Left ventricle myocardium superior (tissue), 1 donor: ENCODE data around the gene PHACTR1. TPM values are rescaled to one million over a fixed set of nuclear protein-coding genes. Genes with fewer than 3 reads are reported as not detected.

Source experiments
- ATAC-seq: fragments of 200-7000 bp; cut with Tn5 transposase; one replicate; pipeline ENCODE4 v1.9.1; 2020; ENCODE audit warnings: mild to moderate bottlenecking, moderate library complexity
- DNase-seq: peaks from one replicate; pipeline ENCODE4 v3.0.0-alpha.2; 2020
- intact Hi-C: fragments of 100-400 bp; cut with micrococcal nuclease; formaldehyde crosslinking; loops from one replicate; pipeline ENCODE4 v1.11.0; 2022
- total RNA-seq: library from RNA; stranded (reverse); fragmentation: NEBNext Ultra II Directional; extraction: Animal tissue kit (Norgen Biotek cat#: 25700); gene quantifications from one replicate; pipeline ENCODE4 v1.2.1, GENCODE V29; 2021
- donor health status: DM: no; HTN: yes; CAD: no; lungs with severe emphysema.

PHACTR1 gene
- total RNA-seq, 1 donor from 2014 or later: 124 TPM

DNA sequence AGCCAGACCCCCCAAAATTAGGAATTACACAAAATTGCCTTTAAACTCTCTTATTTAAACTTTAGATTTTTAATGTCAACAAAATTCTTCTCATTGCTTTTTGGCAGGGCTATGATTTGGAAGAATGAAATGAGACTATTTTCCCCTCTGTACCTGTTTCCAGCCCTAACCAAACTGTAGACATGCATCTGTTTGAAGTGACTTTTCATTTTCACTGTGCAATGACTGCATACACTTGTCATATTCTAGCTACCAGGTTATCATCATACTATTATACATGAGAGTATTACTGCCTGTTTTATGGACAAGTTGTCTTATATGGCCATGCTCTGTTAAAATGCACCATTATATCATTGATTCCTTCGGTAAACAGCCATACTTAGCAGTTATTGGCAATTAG is 316.6 kb downstream of the PHACTR1 start:
- no peak for ATAC-seq
- DNase-seq: no peak
- intact Hi-C loops: no loop called here

DNA sequence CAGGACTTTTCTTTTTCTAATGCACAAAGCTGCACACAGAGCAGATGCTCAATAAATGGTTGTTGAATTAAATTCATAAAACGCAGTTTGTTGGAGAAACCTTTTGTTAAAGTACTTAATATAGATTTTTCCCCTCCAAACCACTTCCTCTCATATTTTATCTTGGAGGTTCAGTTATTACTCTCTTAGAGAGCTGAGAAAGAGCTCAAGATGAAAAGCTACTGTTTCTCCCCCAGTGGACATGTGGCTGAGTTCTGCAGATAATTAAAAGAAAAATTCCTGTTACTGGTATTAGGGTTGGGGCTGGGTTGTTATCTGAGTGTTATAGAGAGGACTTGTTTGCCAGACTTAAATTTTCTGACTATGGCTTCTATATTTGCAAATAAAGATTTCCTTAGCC is 317.7 kb downstream of the PHACTR1 start:
- ATAC-seq: no peak
- intact Hi-C loops: no loop called here

DNA sequence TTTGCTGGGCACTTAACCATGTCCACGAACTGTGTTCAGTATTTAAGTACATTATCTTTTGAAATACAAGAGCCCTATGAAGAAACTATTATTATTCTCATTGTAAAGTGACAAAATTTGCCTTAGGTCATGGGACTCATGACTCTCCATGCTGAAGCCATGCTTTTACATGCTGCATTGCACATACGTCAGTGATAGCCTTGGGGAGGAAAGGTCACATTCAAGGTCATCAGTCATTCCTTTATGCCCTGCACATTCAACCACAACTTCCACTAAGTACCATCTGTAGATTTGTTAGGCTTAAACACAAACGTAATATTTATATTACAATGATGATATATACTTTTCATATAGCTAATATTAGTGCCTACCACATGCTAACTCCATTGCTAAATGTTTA is 319.0 kb downstream of the PHACTR1 start:
- no peak for ATAC-seq
- intact Hi-C loops: no loop called here
- no peak for DNase-seq

More for the DNA sequence above, 317.7 kb downstream of the PHACTR1 start:
- no peak for DNase-seq

DNA sequence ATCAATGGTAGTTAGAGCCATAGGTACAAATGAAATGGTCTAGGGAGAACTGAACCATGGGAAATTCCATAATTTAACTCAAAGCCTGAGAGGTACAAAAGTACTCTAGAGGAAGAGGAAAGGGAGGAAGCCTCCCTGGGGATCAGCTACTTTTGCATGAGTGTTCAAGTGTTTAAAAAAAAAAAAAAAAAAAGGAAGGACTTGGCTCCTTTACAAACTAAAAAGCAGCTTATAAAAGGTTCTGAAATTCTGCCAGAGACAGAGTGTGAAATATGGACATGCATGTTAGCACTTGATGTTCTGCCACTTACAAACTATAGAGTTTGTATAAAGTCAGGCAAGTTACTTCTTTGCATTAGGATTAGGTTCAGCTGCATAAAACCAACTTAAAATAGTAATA is 321.7 kb downstream of the PHACTR1 start:
- ATAC-seq (peak; percentile 66), DNase-seq (no peak)
- intact Hi-C loops: no loop called here

DNA sequence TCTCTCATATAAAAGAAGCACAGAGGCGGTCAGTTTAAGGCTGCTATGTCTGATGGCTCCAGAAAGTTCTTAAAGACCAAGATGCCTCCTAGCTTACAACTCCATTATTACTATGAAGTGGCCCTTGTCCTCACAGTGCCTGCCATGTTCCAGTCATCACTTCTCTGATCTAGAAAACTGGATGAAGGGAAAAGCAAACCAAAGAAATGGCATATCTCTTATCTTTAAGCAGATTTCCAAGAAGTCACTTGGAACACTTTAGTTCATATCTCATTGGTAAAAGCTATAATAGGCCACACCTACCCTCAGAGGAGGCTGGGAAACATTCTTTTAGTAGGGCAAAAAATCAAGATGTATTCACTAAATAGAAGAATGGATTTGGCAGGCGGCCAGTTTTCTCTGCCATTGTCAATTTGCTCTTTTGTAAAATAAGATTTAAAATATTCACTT is 322.2 kb downstream of the PHACTR1 start:
- DNase-seq: peak; percentile 32
- peak; percentile 63 for ATAC-seq
- intact Hi-C loops: no loop called here

DNA sequence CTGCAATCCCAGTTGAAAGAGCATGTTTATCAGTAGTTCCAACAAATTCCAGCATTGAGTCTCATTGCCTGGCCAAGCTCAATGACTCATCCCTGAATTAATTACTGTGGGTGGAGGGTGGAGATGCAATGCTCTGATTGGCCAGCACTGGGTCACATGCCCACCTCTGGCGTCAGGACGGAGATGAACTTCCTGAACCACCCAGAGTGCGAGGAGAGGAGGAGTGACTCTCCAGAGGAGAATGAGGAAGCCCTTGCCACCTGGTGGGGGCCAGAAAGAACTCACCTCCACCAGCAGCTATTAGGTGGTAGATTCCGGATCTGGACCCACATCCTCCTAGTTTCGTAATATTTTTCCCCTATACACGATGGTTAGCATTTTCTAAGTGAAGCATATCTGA is 327.8 kb downstream of the PHACTR1 start:
- intact Hi-C loops: no loop called here
- DNase-seq: no peak
- ATAC-seq: no peak

DNA sequence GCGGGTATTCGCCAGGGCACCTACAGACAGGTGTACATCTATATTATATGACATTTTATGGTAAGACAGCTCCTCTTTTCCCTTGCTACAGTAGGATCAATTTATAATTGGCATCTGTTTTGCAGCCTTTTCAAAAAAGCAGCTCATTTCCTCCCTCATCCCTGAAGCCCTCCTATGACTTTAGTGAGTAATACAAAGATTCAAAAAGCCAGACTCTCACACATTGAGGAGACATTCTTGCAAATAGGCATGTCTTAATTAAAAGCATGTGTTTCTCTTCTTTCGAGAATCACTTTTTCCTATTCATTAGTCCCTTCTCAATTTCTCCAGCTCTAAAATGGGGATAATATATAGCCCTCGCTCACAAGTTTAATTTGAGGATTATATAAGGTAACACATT is 328.3 kb downstream of the PHACTR1 start:
- no peak for ATAC-seq
- intact Hi-C loops: no loop called here
- no peak for DNase-seq

DNA sequence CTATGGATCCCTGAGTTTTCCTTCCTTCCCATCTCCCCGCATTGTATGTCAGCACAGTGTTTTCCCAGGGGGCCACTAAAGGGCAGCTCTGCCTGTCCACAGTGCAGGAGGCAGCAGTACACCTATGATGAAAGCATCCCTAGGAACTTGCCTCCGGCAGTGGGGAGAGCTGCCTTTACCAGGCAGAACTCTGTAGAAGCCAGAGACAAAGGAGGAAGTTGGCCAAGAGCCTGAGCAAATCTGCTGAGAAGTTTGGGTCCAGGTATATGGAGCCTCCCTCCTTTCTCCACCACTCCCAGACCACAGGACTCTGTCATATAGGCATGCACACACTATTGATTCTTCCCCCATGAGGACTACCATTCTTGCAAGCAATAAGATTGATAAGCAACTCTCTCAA is 329.1 kb downstream of the PHACTR1 start:
- no peak for DNase-seq
- ATAC-seq: peak; percentile 26

DNA sequence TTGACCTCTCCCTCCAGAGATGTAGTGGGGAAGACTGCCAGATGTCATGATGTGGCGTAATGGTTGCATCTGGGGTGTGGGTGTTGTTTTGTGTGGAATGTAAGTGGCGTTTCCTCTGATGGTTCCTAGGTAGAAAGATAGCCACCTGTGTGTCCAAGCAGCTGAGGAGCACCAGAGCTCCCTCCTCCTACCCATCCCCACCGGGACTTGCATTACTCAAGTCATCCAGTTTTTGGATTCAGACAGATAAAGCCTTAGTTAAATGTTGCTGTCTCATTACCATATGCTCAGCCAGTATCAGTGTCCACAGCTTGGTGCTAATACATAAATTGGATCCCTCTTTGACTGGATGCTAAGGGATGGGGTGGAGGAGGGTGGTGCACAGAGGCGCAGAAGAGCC is 329.5 kb downstream of the PHACTR1 start:
- no peak for DNase-seq
- intact Hi-C loops: no loop called here
- ATAC-seq: peak; percentile 12

More for the DNA sequence above, 329.1 kb downstream of the PHACTR1 start:
- intact Hi-C loops: no loop called here

DNA sequence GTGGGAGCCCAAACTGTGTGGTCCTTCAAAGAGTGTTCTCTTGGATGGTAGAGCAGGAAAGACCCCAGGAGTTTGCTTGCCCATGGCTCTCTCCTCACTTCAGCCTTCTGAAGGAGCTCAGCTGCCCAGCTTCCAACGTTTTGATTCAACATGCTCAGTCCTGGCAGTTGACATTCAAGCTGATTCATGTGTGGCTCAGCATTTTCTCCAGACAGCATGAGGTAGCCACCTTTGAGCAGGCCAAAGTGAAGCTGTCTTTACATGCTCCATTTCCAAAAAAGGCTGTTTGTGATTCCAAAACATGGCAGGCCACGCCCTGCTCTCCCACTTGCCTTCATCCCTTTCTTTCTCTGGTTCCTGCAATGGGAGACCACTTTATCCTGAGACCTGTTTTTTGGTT is 331.5 kb downstream of the PHACTR1 start:
- intact Hi-C loops: no loop called here
- no peak for ATAC-seq

DNA sequence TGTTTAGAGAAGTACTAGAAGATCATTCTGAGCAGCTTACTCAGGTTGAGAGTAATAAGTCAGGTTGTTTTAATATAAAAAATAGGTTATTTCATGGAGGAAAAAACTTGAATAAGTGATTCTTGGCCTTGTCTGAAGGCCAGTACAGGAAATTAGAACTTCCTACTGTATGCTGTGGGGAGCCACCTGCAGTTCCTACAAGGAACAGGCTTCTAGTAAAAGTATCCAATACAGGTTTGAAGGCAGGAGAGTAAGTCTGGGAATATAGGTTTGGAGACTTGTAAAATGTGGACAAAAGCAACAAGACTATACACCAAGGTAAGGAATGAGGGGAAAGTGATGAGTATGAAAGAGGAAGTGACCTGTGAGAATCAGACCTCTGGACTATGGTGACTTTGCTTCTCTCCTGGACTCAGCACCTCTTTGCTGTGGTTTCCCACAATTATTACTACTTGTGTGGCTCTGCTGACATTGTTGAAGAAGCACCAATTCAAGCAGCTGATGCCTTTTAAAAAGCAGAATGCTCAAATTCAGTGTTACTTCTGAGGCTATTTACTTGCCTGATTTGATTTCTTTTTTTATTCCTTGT is 333.2 kb downstream of the PHACTR1 start:
- intact Hi-C loops: no loop called here
- no peak for ATAC-seq
- DNase-seq: no peak

More for the DNA sequence above, 331.5 kb downstream of the PHACTR1 start:
- DNase-seq: no peak

DNA sequence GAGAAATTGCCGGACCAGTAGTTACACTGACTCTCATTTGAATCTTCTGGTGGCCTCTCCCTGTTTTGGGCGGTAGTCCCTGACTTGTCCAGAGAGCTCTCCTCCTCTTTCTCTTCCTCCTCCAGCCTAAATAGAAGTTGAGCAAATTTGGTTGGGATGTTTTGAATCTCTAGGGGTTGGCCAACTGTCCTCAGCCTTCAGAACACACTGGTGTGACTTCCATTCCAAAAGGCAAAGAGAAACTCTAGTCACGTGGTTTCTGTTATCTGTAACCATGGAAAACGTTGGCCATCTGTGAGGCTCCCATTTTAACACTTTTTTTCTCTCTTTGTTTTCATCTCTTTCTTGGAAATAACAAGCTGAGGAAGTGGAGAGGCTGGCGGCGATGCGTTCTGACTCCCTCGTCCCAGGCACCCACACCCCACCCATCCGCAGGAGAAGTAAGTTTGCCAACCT is 336.5 kb downstream of the PHACTR1 start:
- DNase-seq (peak; percentile 48), ATAC-seq (peak; percentile 66)
- intact Hi-C loops: no loop called here

DNA sequence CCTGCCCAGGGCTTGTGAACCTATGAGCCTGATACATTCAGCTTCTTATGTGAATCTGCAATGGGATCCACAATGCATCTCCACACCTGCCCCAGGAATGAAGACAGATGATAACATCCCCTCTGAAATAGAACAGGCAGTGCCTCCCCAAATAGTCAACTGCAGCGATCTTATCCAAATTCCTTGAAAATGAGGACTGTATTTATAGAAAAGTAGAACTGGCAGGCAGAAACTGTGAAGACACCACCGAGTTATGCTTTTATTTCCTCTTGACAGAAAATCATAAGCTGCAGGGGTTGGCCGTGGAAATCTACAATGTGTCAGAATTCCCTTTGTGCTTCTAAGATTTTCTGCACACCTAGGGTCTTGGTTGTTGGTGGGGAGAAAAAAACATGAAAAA is 341.5 kb downstream of the PHACTR1 start:
- intact Hi-C loops: no loop called here
- DNase-seq (no peak), ATAC-seq (no peak)

DNA sequence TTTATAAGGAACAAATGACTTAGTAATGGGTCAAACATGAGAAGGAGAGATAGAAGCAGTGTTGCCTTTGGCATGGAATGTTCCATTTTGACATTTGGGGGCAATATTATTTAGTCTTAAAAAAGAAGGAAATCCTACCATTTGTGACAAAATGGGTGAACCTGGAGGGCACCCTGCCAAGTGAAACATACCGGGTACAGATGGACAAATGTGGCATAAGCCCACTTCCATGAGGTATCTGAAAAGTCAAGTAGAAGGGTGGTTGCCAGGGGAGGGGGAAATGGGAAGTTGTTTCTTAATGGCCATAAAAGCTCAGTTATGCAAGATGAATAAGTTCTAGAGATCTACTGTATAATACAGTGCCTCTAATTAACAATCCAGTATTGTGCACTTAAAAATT is 342.5 kb downstream of the PHACTR1 start:
- no peak for DNase-seq
- no peak for ATAC-seq
- intact Hi-C loops: no loop called here

DNA sequence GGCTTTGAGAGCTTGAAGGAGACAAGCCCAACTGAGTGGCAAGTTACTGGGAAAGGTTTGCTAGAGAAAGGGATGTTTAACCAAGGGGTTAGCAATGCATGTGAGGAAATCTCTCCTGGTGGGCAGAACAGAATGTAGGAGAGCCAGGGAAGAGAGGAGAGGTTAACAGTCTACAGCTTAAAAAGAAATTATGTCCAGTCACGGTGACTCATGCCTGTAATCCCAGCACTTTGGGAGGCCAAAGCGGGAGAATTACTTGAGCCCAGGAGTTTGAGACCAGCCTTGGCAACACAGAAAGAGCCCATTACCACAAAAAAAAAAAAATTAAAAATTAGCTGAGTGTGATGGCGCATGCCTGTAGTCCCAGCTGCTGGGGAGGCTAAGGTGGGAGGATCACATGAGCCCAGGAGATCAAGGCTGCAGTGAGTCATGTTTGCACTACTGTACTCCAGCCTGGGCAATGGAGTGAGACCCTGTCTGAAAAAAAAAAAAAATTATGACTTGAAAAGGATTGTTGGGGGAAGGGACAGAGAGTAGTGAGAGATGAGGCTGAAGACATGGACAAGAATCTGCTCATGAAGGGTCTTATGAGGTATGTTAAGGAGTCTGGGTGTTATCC is 346.8 kb downstream of the PHACTR1 start:
- intact Hi-C loops: no loop called here
- no peak for ATAC-seq

DNA sequence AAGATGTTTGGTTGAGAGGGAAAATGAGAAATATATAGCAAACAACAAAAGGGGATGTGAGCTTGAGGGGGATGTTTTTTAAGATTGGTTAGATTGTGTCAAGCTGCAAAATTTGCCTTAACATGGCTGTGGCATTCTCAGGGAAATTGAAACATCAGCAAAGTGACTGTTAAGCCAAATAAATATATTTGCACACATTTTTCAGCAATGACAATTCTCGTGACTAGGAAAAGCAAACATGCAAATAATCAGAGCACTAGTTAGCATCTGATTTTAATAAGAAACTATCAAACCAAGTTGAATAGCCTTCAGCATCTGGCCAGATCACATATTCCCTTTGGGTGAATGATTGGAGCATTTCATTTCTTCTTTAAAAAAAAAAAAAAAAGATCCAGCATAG is 349.0 kb downstream of the PHACTR1 start:
- ATAC-seq (no peak), DNase-seq (no peak)
- intact Hi-C loops: no loop called here

More for the DNA sequence above, 346.8 kb downstream of the PHACTR1 start:
- no peak for DNase-seq

DNA sequence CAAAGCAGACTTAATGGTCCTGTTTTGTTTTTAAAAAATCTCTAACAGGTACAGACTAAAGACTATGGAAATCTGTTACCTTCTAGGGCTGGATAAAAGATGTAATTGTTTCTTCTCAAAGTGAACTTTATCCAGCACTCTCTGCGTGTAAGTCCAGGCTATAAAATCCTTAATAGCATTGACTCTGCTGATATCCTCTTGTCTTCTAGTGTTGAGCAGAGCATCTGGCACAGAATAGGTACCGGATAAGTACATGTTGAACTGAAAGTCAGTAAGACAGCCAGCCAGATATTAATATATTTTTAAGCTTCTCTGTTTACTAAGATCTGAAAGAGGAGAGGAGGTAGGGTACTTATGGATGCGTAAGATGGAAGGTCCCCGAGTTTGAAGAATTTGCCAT is 349.5 kb downstream of the PHACTR1 start:
- intact Hi-C loops: no loop called here
- ATAC-seq: peak; percentile 69
- no peak for DNase-seq

DNA sequence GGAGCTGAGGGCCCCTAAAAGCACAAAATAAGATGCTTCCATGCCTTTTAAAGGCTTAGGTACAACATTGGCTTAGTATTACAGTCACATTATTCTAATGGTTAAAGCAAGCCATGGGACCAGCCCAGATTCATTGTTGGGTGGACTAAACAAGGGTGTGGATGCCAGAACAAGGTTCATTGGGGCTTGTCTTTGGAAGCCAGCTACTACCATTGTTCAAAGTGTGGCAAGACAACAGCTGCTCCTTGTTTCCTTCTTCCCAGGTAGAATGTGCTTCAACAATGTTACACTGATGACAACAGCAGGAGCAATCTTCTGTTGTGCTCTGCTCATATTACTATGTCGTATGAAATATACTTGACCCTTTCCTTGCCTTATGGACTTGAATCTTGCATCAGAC is 350.3 kb downstream of the PHACTR1 start:
- DNase-seq (no peak), ATAC-seq (no peak)
- intact Hi-C loops: no loop called here

DNA sequence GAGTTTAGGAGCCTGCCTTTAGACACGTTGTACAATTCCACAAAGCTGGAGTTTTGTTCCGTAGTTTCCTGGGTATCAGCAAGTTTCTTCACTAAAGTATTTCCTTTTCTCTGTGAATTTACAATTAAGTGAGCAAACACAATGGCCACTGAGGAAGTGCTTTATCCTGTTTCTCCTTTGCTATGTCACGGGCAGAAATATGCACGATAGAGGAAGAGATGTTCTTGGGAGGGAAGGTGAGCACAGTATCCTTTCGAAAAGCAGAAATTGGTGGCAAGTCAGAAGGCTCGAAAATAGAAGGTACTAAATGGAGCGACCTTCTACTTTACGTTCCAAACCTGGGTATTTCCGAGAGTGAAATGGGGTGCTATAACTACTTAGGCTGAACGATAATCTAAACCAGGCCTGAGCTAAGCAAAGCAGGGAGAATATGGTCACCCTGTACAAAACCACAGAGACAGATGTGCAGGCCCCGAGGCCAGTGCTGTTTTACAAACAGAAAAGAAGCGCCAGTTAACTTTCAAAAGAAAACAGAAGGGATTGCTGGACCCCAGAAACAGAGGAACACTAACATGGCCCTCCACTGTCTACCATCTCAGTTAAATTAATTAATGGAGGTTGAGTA is 352.1 kb downstream of the PHACTR1 start:
- intact Hi-C loops: no loop called here
- ATAC-seq (peak; percentile 9), DNase-seq (no peak)

DNA sequence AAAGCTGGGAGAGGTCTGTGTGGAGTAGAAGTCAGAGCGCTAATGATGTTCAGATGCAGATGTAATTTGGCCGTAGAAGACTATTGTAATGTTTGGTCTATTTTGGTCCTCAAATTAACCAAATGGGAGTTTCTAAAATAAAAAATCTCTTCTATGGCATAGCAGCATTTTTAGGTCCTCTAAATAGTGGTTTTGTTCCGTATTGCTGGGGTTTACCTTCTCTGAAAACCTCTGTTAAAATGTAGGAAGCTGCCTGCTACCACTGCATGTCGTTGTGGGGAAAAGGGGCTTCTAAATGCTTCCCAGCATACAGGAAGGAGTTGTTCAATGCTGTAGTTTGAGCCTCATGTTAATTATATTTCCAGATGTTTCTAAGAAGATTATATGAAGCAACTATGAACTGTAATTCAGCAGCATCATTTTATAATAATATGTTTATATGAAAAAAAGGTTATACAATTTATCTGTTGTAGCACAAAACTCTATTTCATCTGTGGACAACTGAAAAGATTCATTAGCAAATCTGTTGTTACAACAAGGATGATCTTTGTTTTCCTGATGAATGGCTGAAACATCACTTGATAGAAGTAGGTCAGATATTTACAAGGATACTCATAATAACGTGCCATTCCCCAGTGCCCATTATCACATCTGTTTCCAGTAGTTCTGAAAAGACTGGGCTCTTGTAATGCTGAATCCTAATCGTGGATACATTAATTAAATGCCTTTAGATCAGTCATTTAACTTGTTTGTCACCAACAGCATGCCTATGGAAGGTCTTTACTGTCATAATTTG is 355.2 kb downstream of the PHACTR1 start:
- intact Hi-C loops: no loop called here
- no peak for ATAC-seq
- DNase-seq: no peak
